Nephron (organoid): Measurements from ENCODE around the gene ARL4C.

Experiments
- H3K27ac Mint-ChIP-seq, 3 experiments: 2 replicates each; pipeline ENCODE4 v1.8.0; 2020; ENCODE audit warnings: mixed read lengths in 3 of 3, mild to moderate bottlenecking in 2 of 3, moderate library complexity in 1 of 3
- H3K27me3 Mint-ChIP-seq: 2 replicates; pipeline ENCODE4 v1.8.0; 2021; ENCODE audit warnings: low read depth, mild to moderate bottlenecking, moderate library complexity, mixed read lengths
- H3K36me3 Mint-ChIP-seq: 2 replicates; pipeline ENCODE4 v1.8.0; 2020; ENCODE audit warnings: low read depth, mixed read lengths
- H3K4me1 Mint-ChIP-seq: 2 replicates; pipeline ENCODE4 v1.8.0; 2020; ENCODE audit warnings: mixed read lengths
- H3K4me3 Mint-ChIP-seq, 3 experiments: 2 replicates each; pipeline ENCODE4 v1.8.0; 2020; ENCODE audit warnings: mild to moderate bottlenecking in 3 of 3, mixed read lengths in 3 of 3, moderate library complexity in 2 of 3
- H3K9me3 Mint-ChIP-seq: 2 replicates; pipeline ENCODE4 v1.8.0; 2020; ENCODE audit warnings: mixed read lengths
- CTCF ChIP-seq, 3 experiments: fragments of 200-600 bp; sonication (generic); IDR thresholded peaks; one replicate each; pipeline ENCODE4 v1.5.0; 2021; ENCODE audit warnings: antibody characterized with exemption in 3 of 3; ENCODE audit not compliant: unreplicated experiment in 3 of 3

ARL4C gene

GRCh38 chr2:234495251-234496054, 1.4 kb downstream of the ARL4C start:
- H3K9me3 Mint-ChIP-seq: no peaks in the 10 kb centered on the region
- peak overlapping the region; percentile 65 to 89 (median 82) for H3K27ac Mint-ChIP-seq
- peaks cover 34% of the 10 kb centered on the region for H3K4me1 Mint-ChIP-seq
- H3K36me3 Mint-ChIP-seq: no peaks in the 10 kb centered on the region
- H3K27me3 Mint-ChIP-seq: peaks cover 42% of the 10 kb centered on the region
- no peak for TF ChIP-seq CTCF (IDR thresholded peaks at IDR 0.05; ENCODE audit: unreplicated experiment in 3 of 3)
- peak overlapping the region; percentile 89 to 90 (median 90) for H3K4me3 Mint-ChIP-seq

GRCh38 chr2:234494361-234495250, 2.3 kb downstream of the ARL4C start:
- Mint-ChIP-seq H3K4me1 (peaks cover 38% of the 10 kb centered on the region), H3K27ac (peak overlapping the region; percentile 65 to 89 (median 82)), H3K36me3 (no peaks in the 10 kb centered on the region), H3K9me3 (no peaks in the 10 kb centered on the region), H3K4me3 (peak overlapping the region; percentile 89 to 90 (median 90)), H3K27me3 (peaks cover 42% of the 10 kb centered on the region)
- no peak for TF ChIP-seq CTCF (IDR thresholded peaks at IDR 0.05; ENCODE audit: unreplicated experiment in 3 of 3)

GRCh38 chr2:234493796-234494195, 3.1 kb downstream of the ARL4C start:
- Mint-ChIP-seq H3K36me3 (peaks cover 3% of the 10 kb centered on the region), H3K27ac (peak overlapping the region in 1 of 3 experiments; percentile 89), H3K27me3 (peaks cover 42% of the 10 kb centered on the region), H3K9me3 (no peaks in the 10 kb centered on the region), H3K4me1 (peaks cover 38% of the 10 kb centered on the region), H3K4me3 (peak overlapping the region; percentile 89 to 90 (median 90))
- no peak for TF ChIP-seq CTCF (IDR thresholded peaks at IDR 0.05; ENCODE audit: unreplicated experiment in 3 of 3)

- no peak for TF ChIP-seq CTCF (IDR thresholded peaks at IDR 0.05; ENCODE audit: unreplicated experiment in 3 of 3)
- no peaks in the 10 kb centered on the region for H3K9me3 Mint-ChIP-seq
- H3K27ac Mint-ChIP-seq: peak overlapping the region; percentile 3 to 59 (median 39)
- H3K4me1 Mint-ChIP-seq: peaks cover 38% of the 10 kb centered on the region
- H3K36me3 Mint-ChIP-seq: peaks cover 8% of the 10 kb centered on the region
- peak overlapping the region; percentile 89 to 90 (median 90) for H3K4me3 Mint-ChIP-seq
- H3K27me3 Mint-ChIP-seq: peaks cover 45% of the 10 kb centered on the region
Observed at GRCh38 chr2:234492717-234493485, 4.0 kb downstream of the ARL4C start.

GRCh38 chr2:234491897-234492296, 5.0 kb downstream of the ARL4C start:
- Mint-ChIP-seq H3K36me3 (peaks cover 8% of the 10 kb centered on the region), H3K9me3 (no peaks in the 10 kb centered on the region), H3K4me1 (peaks cover 38% of the 10 kb centered on the region), H3K4me3 (peak overlapping the region; percentile 13 to 89 (median 64)), H3K27me3 (peaks cover 46% of the 10 kb centered on the region), H3K27ac (no peak overlapping the region)
- TF ChIP-seq CTCF (IDR thresholded peaks at IDR 0.05; ENCODE audit: unreplicated experiment in 3 of 3): no peak
